Bladder microvascular endothelial cell (primary cell): ENCODE measurements around the gene TICRR. TPM values are rescaled to one million over a fixed set of nuclear protein-coding genes. Genes with fewer than 3 reads are reported as not detected.

ENCODE experiments used
- total RNA-seq: library from RNA; depleted of rRNA; stranded (reverse); fragments of >200 nt; gene quantifications from 2 replicates; pipeline ENCODE4 v1.2.3, GENCODE V29; 2014

Gene TICRR
- 4.0 and 5.0 TPM in 2 replicates for total RNA-seq

DNA sequence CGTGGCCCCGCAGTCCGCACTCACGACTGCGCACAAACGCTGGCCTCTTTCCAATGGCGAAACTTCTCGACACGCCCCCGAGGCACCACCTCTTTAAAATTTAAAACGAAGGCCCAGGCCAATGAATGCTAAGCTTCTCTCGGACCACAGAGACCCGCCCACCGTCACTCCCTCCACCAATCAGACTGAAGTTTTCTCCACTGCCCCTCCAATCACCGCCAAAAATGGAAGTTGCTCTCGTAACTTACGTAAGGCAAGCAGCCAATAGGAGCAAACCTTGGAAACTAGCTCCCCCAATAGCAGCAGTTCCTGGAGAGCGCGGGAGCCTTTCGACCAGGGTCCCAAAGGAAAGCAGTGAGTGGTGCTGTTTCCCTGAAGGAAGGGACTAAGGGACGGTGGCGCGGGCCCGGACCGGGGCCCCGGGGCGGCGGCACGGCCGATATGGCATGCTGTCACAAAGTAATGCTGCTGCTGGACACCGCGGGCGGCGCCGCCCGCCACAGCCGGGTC, at the start of gene TICRR:
TICRR (plus strand) TSS at position 324 of the 510 bp plus-strand sequence; CDS start at position 442, 118 bp downstream.

DNA sequence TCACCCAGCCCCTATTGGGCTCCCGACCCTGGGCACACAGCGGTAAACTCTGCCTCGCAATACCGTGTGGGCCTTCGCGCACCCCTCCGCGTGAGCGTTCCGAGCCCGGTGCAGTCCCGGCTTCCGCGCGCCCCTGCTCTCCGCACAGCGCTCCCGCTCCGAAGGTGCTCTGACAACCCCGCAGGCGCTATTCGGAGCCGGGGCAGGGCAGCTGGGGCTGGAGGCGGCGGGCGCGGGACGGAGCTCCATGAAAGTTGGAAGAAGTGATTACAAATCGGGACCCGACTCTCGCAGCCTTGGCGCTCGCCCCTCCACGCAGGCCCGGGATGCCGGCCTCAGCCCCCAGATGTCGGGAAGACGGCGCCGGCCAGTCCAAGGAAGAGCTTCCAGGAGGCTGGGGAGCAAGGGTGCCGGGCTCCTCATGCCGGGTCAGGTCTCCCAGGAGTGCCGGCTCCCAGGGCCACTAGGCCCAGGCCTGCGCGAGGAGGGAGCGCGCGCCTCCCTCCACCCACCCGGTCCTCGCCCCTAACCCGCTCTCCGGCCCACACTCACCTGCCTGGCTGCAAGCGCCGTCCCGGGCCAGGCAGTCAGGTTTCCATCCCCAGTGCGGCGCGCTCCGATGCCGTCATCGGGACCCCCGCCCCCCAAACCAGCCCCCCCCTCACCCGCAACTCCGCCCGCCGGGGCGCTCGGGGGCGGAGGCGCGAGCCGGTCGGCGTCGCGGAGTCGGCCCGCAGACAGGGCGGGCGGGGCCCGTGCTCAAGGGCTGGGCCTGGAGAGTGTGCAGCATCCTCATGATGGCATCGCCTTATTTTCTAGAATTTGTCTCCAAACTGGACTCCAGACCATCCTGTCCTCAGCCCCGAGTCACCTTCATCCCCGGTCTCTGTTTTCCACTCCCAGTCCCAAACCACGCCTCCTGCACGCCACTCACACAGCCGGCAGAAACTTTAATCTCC, 79.9 kb downstream of the TICRR start, which contains the start of gene KIF7:
KIF7 (minus strand) TSS at position 621 of the 959 bp plus-strand sequence. CDS start 2,537 bp downstream, outside the sequence.

Other genes starting within 250 kb of the TICRR start
- gene POLG, start 240.6 kb upstream of the TICRR start, total RNA-seq = 74.5 and 112 TPM in 2 replicates
- under 0.01 TPM in 1 of 2 replicates, not detected in the other for gene RHCG, start 78.9 kb upstream of the TICRR start, total RNA-seq
- 0.81 and 2.3 TPM in 2 replicates for gene KIF7, start 80.0 kb downstream of the TICRR start, total RNA-seq
- 0.06 TPM in 1 of 2 replicates, not detected in the other for gene PLIN1, start 103.9 kb downstream of the TICRR start, total RNA-seq
- gene PEX11A, start 115.3 kb downstream of the TICRR start, total RNA-seq = 1.6 and 6.2 TPM in 2 replicates
- under 0.01 TPM in 1 of 2 replicates, not detected in the other for gene WDR93, start 115.3 kb downstream of the TICRR start, total RNA-seq
- 0.16 and 0.31 TPM in 2 replicates for gene MESP1, start 175.8 kb downstream of the TICRR start, total RNA-seq
- not detected in 2 replicates for gene MESP2, start 200.9 kb downstream of the TICRR start, total RNA-seq
- 6.0 and 14.2 TPM in 2 replicates for gene ANPEP, start 239.4 kb downstream of the TICRR start, total RNA-seq